GM18498 (cell line): ENCODE data around the gene HDDC3.

Source experiments
- ATAC-seq: cut with Tn5 transposase; IDR thresholded peaks from one replicate; pipeline ENCODE4 v1.9.1; 2021; ENCODE audit warnings: mild to moderate bottlenecking, moderate library complexity; ENCODE audit not compliant: unreplicated experiment

HDDC3 gene, protein sequence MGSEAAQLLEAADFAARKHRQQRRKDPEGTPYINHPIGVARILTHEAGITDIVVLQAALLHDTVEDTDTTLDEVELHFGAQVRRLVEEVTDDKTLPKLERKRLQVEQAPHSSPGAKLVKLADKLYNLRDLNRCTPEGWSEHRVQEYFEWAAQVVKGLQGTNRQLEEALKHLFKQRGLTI

DNA sequence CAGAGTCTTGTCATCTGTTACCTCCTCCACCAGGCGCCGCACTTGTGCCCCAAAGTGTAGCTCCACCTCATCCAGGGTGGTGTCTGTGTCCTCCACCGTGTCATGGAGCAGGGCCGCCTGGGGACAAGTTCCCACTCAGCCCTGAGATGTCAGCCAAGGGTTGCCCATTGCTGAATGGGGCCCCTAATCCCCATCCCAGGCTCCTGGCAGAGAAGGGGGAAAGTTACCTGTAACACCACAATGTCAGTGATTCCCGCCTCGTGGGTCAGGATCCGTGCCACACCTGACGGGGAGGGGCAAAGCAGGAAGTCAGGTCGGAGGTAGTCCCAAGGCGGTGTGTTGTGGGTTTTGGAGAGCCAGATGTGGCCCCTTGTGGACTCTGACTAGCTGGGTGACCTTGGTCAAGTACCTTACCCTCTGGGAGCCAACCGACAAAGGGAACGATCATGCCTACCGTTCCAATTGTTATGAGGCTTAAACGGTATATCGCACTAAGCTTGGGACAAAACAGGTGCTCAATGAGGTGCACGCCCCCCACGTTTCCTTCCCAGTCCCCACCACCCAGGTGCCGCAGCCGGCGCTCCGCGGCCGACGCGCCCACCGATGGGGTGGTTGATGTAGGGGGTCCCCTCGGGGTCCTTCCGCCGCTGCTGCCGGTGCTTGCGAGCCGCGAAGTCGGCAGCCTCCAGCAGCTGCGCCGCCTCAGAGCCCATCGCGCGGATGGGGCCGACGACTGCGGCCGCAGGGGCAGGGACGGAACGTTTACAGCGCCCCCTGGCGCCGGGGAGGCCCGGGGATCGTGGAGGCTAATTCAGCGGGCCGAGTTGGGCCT, at the start of gene HDDC3:
HDDC3 (minus strand) TSS at position 722 of the 832 bp plus-strand sequence; CDS start at position 713, 9 bp downstream.
- peak; percentile 45 for ATAC-seq

DNA sequence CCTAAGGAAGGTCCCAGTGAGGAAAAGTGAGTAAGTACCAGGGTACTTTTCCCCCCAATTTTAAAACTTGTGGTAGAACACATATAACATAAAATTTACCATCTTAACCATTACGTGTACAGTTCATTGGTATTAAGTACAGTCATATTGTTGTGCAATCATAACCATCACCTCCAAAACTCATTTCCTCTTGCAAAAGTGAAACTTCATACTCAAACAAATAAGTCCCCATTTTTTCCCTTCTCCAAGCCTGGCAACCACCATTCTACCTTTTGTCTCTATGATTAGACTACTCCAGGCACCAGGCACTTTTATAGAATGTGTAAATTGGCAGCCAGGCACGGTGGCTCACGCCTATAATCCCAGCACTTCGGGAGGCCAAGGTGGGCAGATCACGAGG, 49.8 kb upstream of the HDDC3 start:
- peak; percentile 35 for ATAC-seq

DNA sequence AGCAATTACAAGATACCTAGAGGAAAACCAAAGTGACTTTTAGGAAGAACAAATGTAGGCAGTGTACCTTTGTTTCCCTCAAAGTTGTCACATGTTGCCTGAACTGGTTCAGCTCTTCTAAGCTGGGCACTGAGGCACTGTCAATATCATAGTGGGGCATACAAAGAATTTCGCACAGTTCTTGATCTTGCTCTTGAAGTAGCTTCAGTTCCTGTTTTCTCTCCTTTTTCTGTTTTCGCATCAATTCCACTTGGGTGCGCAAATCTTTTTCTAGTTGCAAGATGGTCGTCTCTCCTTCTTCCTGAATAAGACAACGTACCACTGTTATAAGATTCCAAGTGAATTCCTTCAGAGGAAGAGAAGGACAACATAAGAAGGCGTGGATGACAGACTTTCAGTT, 49.3 kb upstream of the HDDC3 start:
- ATAC-seq, result peak; percentile 83

DNA sequence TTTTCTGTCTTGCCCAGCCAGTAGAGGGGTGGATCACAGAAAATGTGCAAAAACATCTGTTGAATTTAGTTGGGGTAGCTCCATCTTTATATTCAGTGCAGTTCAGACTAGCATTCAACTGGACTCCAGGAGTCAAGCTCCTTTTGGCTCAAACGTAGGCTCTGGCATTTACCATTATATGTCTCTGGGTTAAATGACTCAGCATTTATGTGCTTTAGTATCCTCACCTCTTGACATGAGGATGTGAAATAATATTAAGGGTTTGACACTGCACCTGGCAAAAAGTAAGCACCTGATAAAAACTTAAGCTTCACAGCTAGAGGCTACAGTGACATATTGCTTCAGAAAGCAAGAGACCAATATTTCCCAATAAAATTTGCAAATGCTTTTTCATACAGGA, 47.2 kb upstream of the HDDC3 start:
- no peak for ATAC-seq

DNA sequence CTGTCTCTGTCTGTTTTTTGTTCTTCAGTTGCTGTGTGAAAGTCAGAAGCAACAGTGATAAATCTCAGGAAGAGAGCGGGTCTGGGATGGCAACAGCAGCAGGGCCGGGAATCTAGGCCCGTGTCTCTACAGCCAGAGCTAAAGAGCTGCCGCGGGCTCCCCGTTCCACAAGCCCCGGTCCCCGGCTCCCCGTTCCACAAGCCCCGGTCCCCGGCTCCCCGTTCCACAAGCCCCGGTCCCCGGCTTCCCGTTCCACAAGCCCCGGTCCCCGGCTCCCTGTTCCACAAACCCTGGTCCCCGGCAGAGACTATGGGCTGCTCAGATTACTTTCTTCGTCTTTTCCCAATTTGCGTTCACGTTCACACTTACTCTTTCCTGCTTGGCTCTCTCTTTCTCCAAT, 41.9 kb upstream of the HDDC3 start:
- ATAC-seq, result no peak

DNA sequence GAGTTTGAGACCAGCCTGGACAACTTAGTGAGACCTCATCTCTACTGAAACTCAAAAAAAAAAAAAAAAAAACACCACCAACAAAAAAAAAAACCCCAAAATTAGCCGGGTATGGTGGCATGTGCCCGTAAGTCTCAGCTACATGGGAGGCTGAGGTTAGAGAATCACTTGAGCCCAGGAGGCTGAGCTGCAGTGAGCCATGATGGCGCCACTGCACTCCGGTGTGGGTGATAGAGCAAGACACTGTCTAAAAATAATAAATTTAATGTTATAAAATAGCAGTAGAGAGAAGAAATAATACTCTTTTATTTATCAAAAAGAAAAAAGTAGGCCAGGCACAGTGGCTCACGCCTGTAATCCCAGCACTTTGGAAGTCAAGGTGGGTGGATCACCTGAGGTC, 39.8 kb upstream of the HDDC3 start:
- ATAC-seq, result no peak

DNA sequence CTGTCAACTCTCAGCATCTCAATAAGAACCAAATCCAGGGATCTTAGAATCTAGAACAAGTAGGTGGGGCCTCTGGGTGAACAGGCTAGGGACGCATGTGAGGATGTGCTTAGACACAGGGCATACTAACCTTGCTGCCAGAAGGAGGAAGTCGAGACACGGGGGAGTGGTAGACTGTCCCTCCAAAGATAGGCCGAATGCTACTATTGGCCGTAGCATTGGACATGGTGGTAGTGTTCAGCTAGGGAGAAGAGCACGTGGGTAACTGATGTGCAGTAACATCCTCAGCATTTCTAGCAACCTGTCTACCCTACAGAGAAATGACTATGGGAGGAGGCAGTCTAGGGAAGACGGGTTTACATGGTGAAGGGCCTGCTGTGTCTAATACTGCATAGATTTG, 37.9 kb upstream of the HDDC3 start:
- ATAC-seq, result no peak

DNA sequence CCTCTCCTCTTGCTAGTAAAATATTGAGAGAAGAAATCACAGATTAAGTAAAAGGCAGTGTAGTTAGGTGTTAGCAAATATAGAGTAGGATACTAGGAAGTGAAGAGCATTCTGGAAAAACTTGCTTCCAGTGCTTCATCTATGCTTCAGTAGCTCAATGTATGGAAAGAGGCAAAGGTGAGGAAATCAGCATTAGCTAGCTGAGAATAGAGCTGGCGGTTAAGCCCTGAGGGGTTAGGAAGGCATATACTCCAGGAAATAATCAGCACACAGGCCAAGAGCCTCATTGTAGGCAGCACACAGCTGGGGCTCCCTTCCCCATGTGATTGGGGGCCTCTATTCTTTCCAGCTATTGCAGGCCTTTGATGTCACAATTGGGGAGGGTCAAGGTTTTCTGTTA, 36.1 kb upstream of the HDDC3 start:
- ATAC-seq, result no peak

DNA sequence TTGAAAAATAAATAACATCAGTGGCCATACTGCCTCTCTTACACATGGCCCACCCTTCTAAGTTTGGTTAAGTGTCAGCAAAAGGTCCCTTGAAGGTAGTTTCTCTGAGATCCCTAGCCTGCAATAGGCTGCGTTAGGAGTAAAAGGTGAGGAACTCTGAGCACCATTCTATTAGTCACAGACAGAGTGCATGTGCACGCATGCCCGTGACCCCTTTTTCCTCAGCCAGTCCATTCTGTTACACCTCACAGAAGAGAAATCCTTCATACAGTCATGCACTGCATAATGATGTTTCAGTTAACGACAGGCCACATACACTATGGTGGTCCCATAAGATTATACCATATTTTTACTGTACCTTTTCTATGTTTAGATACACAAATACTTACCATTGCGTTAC, 34.9 kb upstream of the HDDC3 start:
- no peak for ATAC-seq

DNA sequence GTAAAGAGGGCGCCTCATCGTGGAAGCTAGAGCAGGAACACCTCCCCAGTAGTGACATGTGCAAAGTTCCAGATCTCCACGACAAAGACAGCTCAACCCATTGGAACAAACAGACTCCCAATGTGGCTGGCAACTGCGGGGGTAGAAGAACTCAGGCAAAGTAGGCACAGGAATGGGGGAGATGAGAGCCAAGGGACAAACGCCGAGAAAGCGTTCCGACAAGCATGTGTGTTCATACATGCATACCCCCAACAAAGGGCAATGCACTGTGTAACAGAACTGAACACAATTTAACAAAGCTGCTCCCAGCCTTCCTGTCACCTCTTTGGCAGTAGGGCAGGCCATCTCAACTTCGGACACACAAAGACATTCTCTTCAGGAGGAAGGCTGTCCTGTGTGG, 33.9 kb upstream of the HDDC3 start:
- ATAC-seq, result no peak

DNA sequence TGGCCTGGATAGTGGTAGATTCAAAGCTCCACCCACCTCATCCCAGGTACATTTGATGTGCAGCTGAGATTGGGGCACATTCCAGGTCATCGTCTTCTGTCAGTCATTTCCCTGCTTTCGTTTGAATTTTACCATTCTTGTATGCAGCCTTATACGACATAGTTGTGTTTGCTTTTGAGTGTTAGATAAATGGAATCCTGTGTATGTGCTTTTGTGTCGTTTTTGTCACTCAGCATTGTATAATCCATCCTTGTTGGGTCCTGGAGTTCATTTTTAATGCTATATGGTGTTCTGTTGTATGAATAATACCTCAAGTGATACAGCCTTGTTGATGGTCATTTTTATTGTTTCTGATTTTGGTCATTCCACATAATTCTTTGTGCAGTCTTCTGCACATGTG, 29.7 kb upstream of the HDDC3 start:
- no peak for ATAC-seq

DNA sequence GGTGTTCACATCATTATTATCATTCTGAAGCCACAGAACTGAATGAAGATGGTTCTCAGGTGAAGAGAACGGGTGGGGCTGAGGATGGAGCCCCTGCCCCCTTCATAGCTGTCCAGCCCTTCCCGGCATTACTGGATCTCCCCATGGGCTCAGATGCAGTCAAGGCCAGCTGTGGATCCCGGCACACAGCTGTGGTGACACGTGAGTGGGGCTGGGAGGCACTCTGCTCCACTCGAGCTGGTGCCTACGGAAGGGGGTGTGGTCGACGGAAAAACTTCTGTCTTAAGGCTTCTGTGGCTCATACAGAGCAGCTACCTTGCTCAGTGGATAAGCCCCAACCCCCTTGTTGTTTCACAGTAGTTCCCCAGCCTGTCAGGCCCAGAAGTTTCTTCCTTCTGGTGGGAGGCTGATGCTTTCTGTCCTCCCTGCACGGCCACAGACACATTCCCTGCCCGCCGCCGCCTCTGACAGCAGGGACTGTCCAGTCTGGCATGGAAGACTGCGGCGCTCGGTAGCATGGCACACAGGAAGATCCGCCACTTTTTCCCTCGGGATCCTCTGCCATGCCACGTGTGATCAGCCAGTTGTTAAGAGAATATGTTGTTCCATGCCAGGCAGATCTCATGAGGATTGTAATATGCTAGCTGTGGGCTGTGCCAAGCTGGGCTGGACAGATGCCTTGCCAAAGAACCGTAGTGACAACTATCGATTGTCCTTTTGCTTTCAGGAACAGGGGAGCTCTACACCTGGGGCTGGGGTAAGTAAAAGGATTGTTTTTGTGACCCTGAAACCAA, 28.1 kb upstream of the HDDC3 start:
- ATAC-seq, result no peak

DNA sequence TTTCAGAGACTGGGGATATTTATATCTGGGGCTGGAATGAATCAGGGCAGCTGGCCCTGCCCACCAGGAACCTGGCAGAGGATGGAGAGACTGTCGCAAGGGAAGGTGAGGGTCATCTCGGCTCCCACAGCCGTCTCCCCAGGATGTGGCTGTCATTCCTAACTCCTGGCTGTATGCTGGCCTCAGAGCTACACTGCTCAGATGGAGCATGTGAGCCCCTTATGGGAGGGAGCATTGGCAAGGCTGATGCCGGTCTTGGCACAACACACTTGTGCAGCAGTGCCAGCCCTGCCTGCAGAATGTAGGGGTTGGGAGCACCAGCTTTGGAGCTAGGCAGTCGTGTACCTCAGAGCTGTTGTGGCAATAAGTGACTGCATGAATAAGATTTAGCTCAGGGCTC, 27.5 kb upstream of the HDDC3 start:
- ATAC-seq, result no peak

DNA sequence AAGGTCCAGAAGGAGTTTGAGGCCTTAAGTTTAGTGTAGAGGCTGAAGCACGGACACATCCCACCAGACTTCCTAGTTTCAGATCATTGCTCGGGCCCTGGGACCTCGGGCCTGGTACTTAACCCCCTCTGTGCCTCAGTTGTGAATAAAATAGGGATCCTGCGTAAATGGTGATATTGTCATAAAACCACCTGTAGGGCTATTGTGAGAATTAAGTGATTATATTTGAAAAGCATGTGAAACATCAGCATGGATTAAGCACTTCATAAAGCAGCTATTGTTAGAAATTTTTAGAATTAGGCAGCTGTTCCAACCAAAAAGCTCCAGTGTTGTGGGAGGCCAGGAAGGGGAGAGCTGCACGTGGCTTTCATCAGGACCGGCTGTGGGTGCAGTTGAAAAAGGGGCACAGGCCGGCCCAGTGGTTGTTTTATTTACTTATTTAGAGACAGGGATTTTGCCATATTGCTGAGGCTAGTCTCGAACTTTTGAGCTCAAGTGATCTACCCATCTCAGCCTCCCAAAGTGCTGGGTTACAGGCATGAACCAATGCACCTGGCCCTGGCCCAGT, 26.8 kb upstream of the HDDC3 start:
- ATAC-seq, result no peak

DNA sequence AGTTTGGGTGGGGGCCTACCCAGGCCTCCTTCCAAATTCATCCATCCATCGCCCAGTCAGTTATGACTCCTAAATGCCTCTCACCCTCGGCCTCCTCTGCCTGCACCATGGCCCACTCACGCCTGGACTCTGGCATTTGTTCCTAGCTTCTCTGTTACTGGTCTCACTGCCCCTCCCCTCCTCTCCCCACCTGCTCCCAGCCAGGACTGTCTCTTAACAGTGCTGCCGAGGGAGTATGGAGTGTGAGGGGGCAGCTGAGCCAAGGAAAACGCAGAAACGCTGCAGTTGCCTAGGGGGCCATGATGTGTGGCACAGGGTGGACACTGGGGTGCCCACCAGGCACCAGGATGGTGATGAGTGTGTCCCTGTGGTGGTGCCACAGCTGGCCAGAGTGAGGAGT, 25.4 kb upstream of the HDDC3 start:
- ATAC-seq, result no peak

DNA sequence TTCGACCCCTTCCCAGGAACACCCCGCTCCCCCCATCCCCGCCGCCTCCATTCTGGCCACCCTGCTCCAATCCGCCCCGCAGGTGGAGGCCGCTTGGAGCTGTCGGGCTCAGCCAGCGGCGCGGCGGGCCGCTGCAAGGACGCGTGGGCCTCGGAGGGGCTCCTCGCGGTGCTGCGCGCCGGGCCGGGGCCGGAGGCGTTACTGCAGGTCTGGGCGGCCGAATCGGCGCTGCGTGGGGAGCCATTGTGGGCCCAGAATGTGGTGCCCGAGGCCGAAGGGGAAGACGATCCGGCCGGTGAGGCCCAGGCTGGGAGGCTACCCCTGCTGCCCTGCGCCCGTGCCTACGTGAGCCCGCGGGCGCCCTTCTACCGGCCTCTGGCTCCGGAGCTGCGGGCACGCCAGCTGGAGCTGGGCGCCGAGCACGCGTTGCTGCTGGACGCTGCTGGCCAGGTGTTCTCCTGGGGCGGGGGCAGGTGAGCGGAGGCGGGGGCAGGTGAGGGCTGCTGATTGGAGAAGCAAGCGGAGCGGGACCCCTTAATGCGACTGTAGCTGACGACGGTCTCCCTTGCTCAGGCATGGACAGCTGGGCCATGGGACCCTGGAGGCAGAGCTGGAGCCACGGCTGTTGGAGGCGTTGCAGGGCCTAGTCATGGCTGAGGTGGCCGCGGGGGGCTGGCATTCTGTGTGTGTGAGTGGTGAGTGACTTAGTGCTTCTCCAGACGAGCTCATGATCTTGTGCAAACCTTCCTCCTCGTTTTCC, 24.9 kb upstream of the HDDC3 start:
- ATAC-seq, result no peak

DNA sequence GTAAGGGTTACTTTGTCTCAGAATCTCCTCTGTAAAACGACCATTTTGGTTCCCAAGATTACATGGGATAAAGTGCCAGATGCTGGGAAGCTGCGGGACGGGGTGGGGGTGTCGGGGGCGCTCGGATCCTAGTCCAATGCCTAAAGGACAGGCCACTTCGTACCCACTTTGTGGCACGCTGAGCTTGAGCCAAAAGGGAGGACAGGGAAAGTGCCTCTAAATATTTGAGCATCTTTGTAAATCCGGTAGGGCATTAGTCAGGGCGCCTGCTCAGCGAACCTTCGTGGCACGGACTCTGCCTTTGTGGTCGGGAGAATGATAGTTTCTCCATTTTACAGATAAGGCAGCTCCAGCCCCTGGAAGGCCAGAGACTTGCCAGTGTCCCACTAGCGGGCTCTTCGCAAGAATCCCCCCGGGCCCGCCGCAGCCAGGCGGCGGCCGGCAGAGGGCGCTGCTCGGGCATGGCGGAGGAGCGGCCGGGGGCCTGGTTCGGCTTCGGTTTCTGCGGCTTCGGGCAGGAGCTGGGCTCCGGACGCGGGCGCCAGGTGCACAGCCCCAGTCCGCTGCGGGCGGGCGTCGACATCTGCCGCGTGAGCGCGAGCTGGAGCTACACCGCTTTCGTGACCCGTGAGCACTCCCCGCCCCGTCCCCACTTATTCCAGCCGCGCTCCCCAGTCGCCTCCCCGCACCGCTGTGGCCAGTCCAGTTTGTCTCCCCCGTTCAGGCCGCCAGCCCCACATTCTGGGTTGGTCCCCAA, 24.1 kb upstream of the HDDC3 start:
- ATAC-seq, result peak; percentile 29

DNA sequence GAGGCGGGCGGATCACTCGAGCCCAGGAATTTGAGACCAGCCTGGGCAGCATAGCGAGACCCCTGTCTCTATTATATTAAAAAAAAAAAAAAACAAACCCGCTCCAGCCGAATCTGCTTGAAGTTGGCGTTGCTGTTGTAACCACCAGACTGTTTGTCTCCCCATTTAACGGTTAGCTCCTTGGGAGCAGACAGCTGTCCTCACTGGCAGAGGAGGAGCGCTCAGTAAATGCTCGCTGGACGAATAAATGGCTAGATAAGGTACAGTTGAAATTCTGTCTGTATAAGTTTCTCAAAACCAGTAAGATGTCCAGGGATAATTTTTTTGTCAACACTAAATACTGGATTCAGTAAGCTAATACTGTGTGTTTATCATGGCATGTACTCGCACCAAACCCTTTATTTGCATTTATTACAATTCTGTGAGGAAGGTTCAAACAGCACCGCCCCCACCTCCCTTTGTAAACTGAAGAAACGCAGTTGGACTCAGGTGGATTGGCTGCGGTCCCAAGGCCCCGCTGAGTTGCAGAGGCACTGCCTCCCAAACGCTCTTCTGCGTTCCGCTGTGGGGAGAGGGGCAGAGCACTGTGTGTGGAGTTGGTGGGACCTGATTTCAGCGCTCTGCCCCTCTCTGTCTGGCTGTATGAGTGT, 23.4 kb upstream of the HDDC3 start:
- no peak for ATAC-seq
